Keratinocyte (primary cell): ENCODE results near the gene PLD1. TPM values are rescaled to one million over a fixed set of nuclear protein-coding genes. Genes with fewer than 3 reads are reported as not detected.

Source experiments
- DNase-seq: peaks from one replicate; pipeline ENCODE4 v3.0.0-alpha.2; 2011; ENCODE audit warnings: low read depth, missing footprints, low spot score
- FAIRE-seq: peaks from 2 replicates; lab custom pipeline; 2011; peaks lifted over from hg19 to GRCh38; lab: Jason Lieb, UNC
- H2AFZ ChIP-seq: 2 replicates; pipeline ENCODE4 v1.6.0; 2012; ENCODE audit warnings: low read length, control low read depth, inconsistent platforms; ENCODE audit not compliant: control insufficient read depth
- H3K27ac ChIP-seq: 2 replicates; pipeline ENCODE4 v1.5.1; 2011; ENCODE audit warnings: low read length; ENCODE audit not compliant: control insufficient read depth, insufficient read depth
- H3K27me3 ChIP-seq: 3 replicates; pipeline ENCODE4 v1.6.0; 2011; ENCODE audit warnings: low read length; ENCODE audit not compliant: control insufficient read depth, insufficient read depth; ENCODE audit errors: extremely low read depth
- H3K36me3 ChIP-seq, 2 experiments: 2 replicates in 1 of 2; 3 replicates in 1 of 2; pipeline ENCODE4 v1.5.1; 2011; ENCODE audit warnings: low read length in 2 of 2, mild to moderate bottlenecking in 1 of 2; ENCODE audit not compliant: control insufficient read depth in 2 of 2, insufficient read depth in 2 of 2; ENCODE audit errors: extremely low read depth in 1 of 2
- H3K4me1 ChIP-seq: 3 replicates; pipeline ENCODE4 v1.5.1; 2011; ENCODE audit warnings: low read length; ENCODE audit not compliant: control insufficient read depth, insufficient read depth; ENCODE audit errors: extremely low read depth
- H3K4me2 ChIP-seq: 3 replicates; pipeline ENCODE4 v1.6.0; 2011; ENCODE audit warnings: low read depth, low read length; ENCODE audit not compliant: control insufficient read depth, insufficient read depth; ENCODE audit errors: extremely low read depth
- H3K4me3 ChIP-seq, 3 experiments: fragments of 200-600 bp in 1 of 3; sonication (generic) in 1 of 3; 2 replicates in 2 of 3; 3 replicates in 1 of 3; pipeline ENCODE4 v1.5.1; 2011 to 2016; ENCODE audit warnings: low read length in 3 of 3, mild to moderate bottlenecking in 3 of 3, control low read depth in 2 of 3, inconsistent platforms in 1 of 3, low read depth in 1 of 3, mixed read lengths in 1 of 3, mixed run types in 1 of 3, moderate library complexity in 1 of 3; ENCODE audit not compliant: control insufficient read depth in 2 of 3, insufficient read depth in 2 of 3; ENCODE audit errors: extremely low read depth in 1 of 3
- H3K79me2 ChIP-seq: 2 replicates; pipeline ENCODE4 v1.6.0; 2012; ENCODE audit warnings: low read length; ENCODE audit not compliant: control insufficient read depth, insufficient read depth
- H3K9ac ChIP-seq: 3 replicates; pipeline ENCODE4 v1.6.0; 2011; ENCODE audit warnings: low read length; ENCODE audit not compliant: control insufficient read depth, insufficient read depth; ENCODE audit errors: extremely low read depth
- H3K9me1 ChIP-seq: 3 replicates; pipeline ENCODE4 v1.6.0; 2011; ENCODE audit warnings: low read length; ENCODE audit not compliant: control insufficient read depth, insufficient read depth; ENCODE audit errors: extremely low read depth
- H3K9me3 ChIP-seq: 2 replicates; pipeline ENCODE4 v1.5.1; 2012; ENCODE audit warnings: low read depth, low read length; ENCODE audit not compliant: control insufficient read depth
- H4K20me1 ChIP-seq: 3 replicates; pipeline ENCODE4 v1.6.0; 2011; ENCODE audit warnings: low read length; ENCODE audit not compliant: control insufficient read depth, insufficient read depth; ENCODE audit errors: extremely low read depth
- EZH2 ChIP-seq: IDR thresholded peaks from one replicate; pipeline ENCODE4 v1.6.1; 2012; ENCODE audit warnings: inconsistent platforms, mild to moderate bottlenecking, low read length, moderate library complexity
- dilution Hi-C: fragments of 300-500 bp; cut with MboI; formaldehyde crosslinking; loops from one replicate; pipeline ENCODE4 v1.7.0; 2020; ENCODE audit warnings: low sequenced_read_pairs; ENCODE audit not compliant: extremely low pct_ligation_motif_present
- polyA plus RNA-seq, 5 experiments: library from polyadenylated mRNA; depleted of rRNA in 3 of 5; stranded (reverse) in 3 of 5; stranded (forward) in 1 of 5; unstranded in 1 of 5; fragments of >200 nt; gene quantifications; 1 replicate in 1 of 5; 2 replicates in 3 of 5; 3 replicates in 1 of 5; pipeline versions ENCODE4 v1.2.1 to v1.2.3, GENCODE V29; 2011 to 2012; ENCODE audit warnings: missing spikeins in 2 of 5, low read depth in 1 of 5, low replicate concordance in 1 of 5
- TF ChIP-seq, protein P1 (sequence below), 3 experiments: IDR thresholded peaks in 1 of 3; conservative IDR thresholded peaks in 1 of 3; optimal IDR thresholded peaks in 1 of 3; 2 replicates in 2 of 3; 3 replicates in 1 of 3; pipeline versions ENCODE3 to v1.5.1; 2011; ENCODE audit warnings: low read length in 3 of 3, mild to moderate bottlenecking in 3 of 3, moderate library complexity in 2 of 3, control low read depth in 1 of 3, inconsistent platforms in 1 of 3; ENCODE audit not compliant: insufficient read depth in 2 of 3; ENCODE audit errors: extremely low read depth in 1 of 3

PLD1 gene
- polyA plus RNA-seq, 1 donor (not counting 4 experiments of a cell fraction or from before 2014, with no cell fraction given), result 14.7 TPM

DNA sequence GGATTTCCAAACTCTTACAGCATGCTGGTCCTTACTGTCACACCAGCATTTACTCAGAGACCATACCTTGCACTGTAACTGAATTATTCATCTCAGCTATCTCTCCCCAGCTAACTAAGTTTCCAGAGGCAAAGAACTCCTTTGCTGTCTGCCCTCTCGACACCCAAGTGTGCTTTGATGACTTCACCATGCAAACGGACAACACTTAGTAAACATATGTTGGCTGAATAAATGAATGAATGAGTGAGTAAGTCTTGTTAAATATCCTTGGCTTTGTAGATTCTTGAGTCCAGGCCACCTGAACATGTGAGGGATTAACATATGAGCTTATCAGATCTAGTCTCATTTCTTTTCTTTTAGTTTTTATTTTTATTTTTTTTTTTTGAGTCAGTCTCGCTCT is 138.2 kb downstream of the PLD1 start:
- Histone ChIP-seq H3K4me3 (no peak overlapping the region), H4K20me1 (no peaks in the 10 kb centered on the region), H3K4me2 (no peak overlapping the region), H3K4me1 (no peaks in the 10 kb centered on the region), H3K9me3 (no peaks in the 10 kb centered on the region), H3K9me1 (no peaks in the 10 kb centered on the region), H3K27ac (no peak overlapping the region), H3K79me2 (no peaks in the 10 kb centered on the region), H2AFZ (no peak overlapping the region), H3K9ac (no peak overlapping the region), H3K36me3 (peaks cover 0 to 7% of the 10 kb centered on the region in 2 experiments), H3K27me3 (no peaks in the 10 kb centered on the region)
- dilution Hi-C loops, result no loop called here
- no peak for FAIRE-seq
- TF ChIP-seq, protein P1, sequence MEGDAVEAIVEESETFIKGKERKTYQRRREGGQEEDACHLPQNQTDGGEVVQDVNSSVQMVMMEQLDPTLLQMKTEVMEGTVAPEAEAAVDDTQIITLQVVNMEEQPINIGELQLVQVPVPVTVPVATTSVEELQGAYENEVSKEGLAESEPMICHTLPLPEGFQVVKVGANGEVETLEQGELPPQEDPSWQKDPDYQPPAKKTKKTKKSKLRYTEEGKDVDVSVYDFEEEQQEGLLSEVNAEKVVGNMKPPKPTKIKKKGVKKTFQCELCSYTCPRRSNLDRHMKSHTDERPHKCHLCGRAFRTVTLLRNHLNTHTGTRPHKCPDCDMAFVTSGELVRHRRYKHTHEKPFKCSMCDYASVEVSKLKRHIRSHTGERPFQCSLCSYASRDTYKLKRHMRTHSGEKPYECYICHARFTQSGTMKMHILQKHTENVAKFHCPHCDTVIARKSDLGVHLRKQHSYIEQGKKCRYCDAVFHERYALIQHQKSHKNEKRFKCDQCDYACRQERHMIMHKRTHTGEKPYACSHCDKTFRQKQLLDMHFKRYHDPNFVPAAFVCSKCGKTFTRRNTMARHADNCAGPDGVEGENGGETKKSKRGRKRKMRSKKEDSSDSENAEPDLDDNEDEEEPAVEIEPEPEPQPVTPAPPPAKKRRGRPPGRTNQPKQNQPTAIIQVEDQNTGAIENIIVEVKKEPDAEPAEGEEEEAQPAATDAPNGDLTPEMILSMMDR (optimal IDR thresholded peaks at IDR 0.05 in 1 of 3, IDR thresholded peaks at IDR 0.05 in 1 of 3, conservative IDR thresholded peaks at IDR 0.05 in 1 of 3; ENCODE audit: extremely low read depth in 1 of 3, insufficient read depth in 2 of 3, low read length in 3 of 3), result no peak
- no peak for TF ChIP-seq EZH2
- no peak for DNase-seq

DNA sequence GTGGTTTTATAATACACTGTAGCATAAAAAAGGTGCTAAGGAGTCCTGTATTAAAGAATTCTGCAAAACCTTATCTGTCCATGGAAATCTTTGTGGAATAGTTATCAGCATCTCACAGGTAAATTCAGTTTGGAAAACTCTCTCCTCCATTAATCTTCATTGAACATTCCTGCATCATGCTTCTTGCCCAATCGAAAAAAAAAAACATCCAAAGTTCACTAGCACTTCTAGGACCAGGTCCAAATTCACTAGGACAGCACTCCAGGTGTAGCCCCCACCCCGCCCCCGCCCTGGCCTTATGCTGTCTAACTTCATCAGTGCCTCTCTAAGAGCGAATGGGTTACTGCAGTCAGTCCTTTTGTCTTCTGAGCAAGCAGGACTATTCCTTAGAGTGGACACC is 138.6 kb downstream of the PLD1 start:
- TF ChIP-seq, protein P1 (optimal IDR thresholded peaks at IDR 0.05 in 1 of 3, IDR thresholded peaks at IDR 0.05 in 1 of 3, conservative IDR thresholded peaks at IDR 0.05 in 1 of 3; ENCODE audit: extremely low read depth in 1 of 3, insufficient read depth in 2 of 3, low read length in 3 of 3), result no peak
- TF ChIP-seq EZH2, result no peak
- Histone ChIP-seq H3K4me2 (no peak overlapping the region), H3K27me3 (no peaks in the 10 kb centered on the region), H3K79me2 (no peaks in the 10 kb centered on the region), H2AFZ (no peak overlapping the region), H3K4me1 (no peaks in the 10 kb centered on the region), H3K27ac (no peak overlapping the region), H4K20me1 (no peaks in the 10 kb centered on the region), H3K9me1 (no peaks in the 10 kb centered on the region), H3K9ac (no peak overlapping the region), H3K4me3 (no peak overlapping the region), H3K9me3 (no peaks in the 10 kb centered on the region), H3K36me3 (peaks cover 0 to 7% of the 10 kb centered on the region in 2 experiments)
- DNase-seq, result no peak
- dilution Hi-C loops, result no loop called here
- FAIRE-seq, result no peak
